H1 (cell line): ENCODE measurements around the gene POMP. TPM values are rescaled to one million over a fixed set of nuclear protein-coding genes. Genes with fewer than 3 reads are reported as not detected.

Source experiments
- CTCF ChIA-PET: fragments of 300-600 bp; sonication (Branson Sonifier 250); formaldehyde crosslinking; loops from one replicate; lab custom pipeline; 2021; ENCODE audit not compliant: partially characterized antibody; lab: Charles Lee
- POLR2A ChIA-PET: fragments of 300-600 bp; sonication (Branson Sonifier 250); formaldehyde crosslinking; loops from one replicate; lab custom pipeline; 2021; ENCODE audit warnings: inconsistent platforms; ENCODE audit not compliant: partially characterized antibody; lab: Charles Lee
- DNase-seq, 2 experiments: peaks; one replicate each; pipeline versions ENCODE4 v3.0.0 to v3.0.0-alpha.2; 2010 to 2022; ENCODE audit warnings: low spot score in 2 of 2, low read depth in 1 of 2, mixed read lengths in 1 of 2
- FAIRE-seq: peaks from 2 replicates; lab custom pipeline; 2011; peaks lifted over from hg19 to GRCh38; lab: Jason Lieb, UNC
- H2AFZ ChIP-seq: 2 replicates; pipeline ENCODE4 v1.8.1; 2012; ENCODE audit warnings: low read length, inconsistent platforms
- H2AK5ac ChIP-seq: 2 replicates; pipeline ENCODE4 v1.6.1; 2013; ENCODE audit warnings: low read depth, low read length
- H2BK120ac ChIP-seq: replicated peaks from 2 replicates; pipeline ENCODE3; 2013; ENCODE audit warnings: low read depth, low read length, inconsistent platforms
- H2BK12ac ChIP-seq: 2 replicates; pipeline ENCODE4 v1.6.1; 2013; ENCODE audit warnings: low read depth, low read length
- H2BK15ac ChIP-seq: 2 replicates; pipeline ENCODE4 v1.6.1; 2013; ENCODE audit warnings: low read length
- H2BK20ac ChIP-seq: 2 replicates; pipeline ENCODE4 v1.6.1; 2013; ENCODE audit warnings: low read length
- H2BK5ac ChIP-seq: 2 replicates; pipeline ENCODE4 v1.6.1; 2013; ENCODE audit warnings: low read depth, low read length
- H3K14ac ChIP-seq: 2 replicates; pipeline ENCODE4 v1.6.1; 2013; ENCODE audit warnings: inconsistent platforms; ENCODE audit not compliant: insufficient read length
- H3K18ac ChIP-seq: 2 replicates; pipeline ENCODE4 v1.6.1; 2013; ENCODE audit warnings: low read length; ENCODE audit errors: extremely low read depth
- H3K23ac ChIP-seq: 2 replicates; pipeline ENCODE4 v1.6.1; 2013; ENCODE audit warnings: inconsistent platforms; ENCODE audit not compliant: insufficient read length
- H3K23me2 ChIP-seq: 2 replicates; pipeline ENCODE4 v1.6.1; 2013; ENCODE audit warnings: low read depth, low read length
- H3K27ac ChIP-seq: 2 replicates; pipeline ENCODE4 v1.6.1; 2011; ENCODE audit warnings: low read depth, low read length, inconsistent platforms
- H3K27me3 ChIP-seq, 4 experiments: replicated peaks in 1 of 4; 1 replicate in 1 of 4; 2 replicates in 3 of 4; pipeline versions ENCODE4 v1.6.1 to v1.8.1; 2011 to 2013; ENCODE audit warnings: low read length in 3 of 4, mild to moderate bottlenecking in 3 of 4, inconsistent platforms in 2 of 4, mixed read lengths in 2 of 4, moderate library complexity in 1 of 4; ENCODE audit not compliant: control insufficient read depth in 3 of 4, insufficient read depth in 3 of 4; ENCODE audit errors: extremely low read depth in 1 of 4
- H3K36me3 ChIP-seq, 4 experiments: 2 replicates each; pipeline versions ENCODE4 v1.6.1 to v1.8.1; 2011 to 2013; ENCODE audit warnings: mild to moderate bottlenecking in 4 of 4, low read length in 3 of 4, moderate library complexity in 2 of 4, control low read depth in 1 of 4, inconsistent platforms in 1 of 4; ENCODE audit not compliant: insufficient read depth in 4 of 4, control insufficient read depth in 2 of 4
- H3K4ac ChIP-seq: replicated peaks from 2 replicates; pipeline ENCODE3; 2013; ENCODE audit warnings: low read length, low read depth, mixed read lengths, inconsistent platforms; ENCODE audit not compliant: insufficient read length
- H3K4me1 ChIP-seq, 4 experiments: replicated peaks in 1 of 4; 1 replicate in 1 of 4; 2 replicates in 3 of 4; pipeline versions ENCODE4 v1.6.1 to v1.8.1; 2011 to 2013; ENCODE audit warnings: low read length in 3 of 4, inconsistent platforms in 2 of 4, mixed read lengths in 1 of 4; ENCODE audit not compliant: insufficient read depth in 4 of 4, control insufficient read depth in 3 of 4
- H3K4me2 ChIP-seq, 2 experiments: 2 replicates each; pipeline versions ENCODE4 v1.6.1 to v1.8.1; 2011 to 2013; ENCODE audit warnings: low read depth in 2 of 2, low read length in 2 of 2, control low read depth in 1 of 2, inconsistent platforms in 1 of 2, mild to moderate bottlenecking in 1 of 2; ENCODE audit not compliant: insufficient read depth in 1 of 2
- H3K4me3 ChIP-seq, 4 experiments: fragments of 200-600, 300-600 bp in 1 of 4; sonication (generic), shearing (Covaris generic), sonication (Bioruptor Twin) in 1 of 4; 2 replicates each; pipeline versions ENCODE4 v1.5.1 to v1.8.1; 2011 to 2016; ENCODE audit warnings: low read length in 4 of 4, low read depth in 3 of 4, control low read depth in 2 of 4, inconsistent platforms in 2 of 4, mild to moderate bottlenecking in 2 of 4, mixed read lengths in 1 of 4, moderate library complexity in 1 of 4; ENCODE audit not compliant: insufficient read depth in 2 of 4; ENCODE audit errors: extremely low read depth in 1 of 4
- H3K56ac ChIP-seq: replicated peaks from 2 replicates; pipeline ENCODE3; 2013; ENCODE audit warnings: low read depth, mild to moderate bottlenecking, mixed read lengths, low read length, inconsistent platforms; ENCODE audit not compliant: insufficient read length
- H3K79me1 ChIP-seq: 2 replicates; pipeline ENCODE4 v1.6.1; 2013; ENCODE audit warnings: low read depth, low read length, control low read depth
- H3K79me2 ChIP-seq, 2 experiments: 2 replicates each; pipeline versions ENCODE4 v1.6.1 to v1.8.1; 2012 to 2013; ENCODE audit warnings: low read length in 2 of 2, mild to moderate bottlenecking in 2 of 2, inconsistent platforms in 1 of 2; ENCODE audit not compliant: insufficient read depth in 2 of 2, control insufficient read depth in 1 of 2
- H3K9ac ChIP-seq, 4 experiments: replicated peaks in 1 of 4; 1 replicate in 1 of 4; 2 replicates in 3 of 4; pipeline versions ENCODE4 v1.6.1 to v1.8.1; 2011 to 2013; ENCODE audit warnings: low read depth in 3 of 4, low read length in 3 of 4, control low read depth in 2 of 4, mild to moderate bottlenecking in 2 of 4, moderate library complexity in 2 of 4, inconsistent platforms in 1 of 4; ENCODE audit errors: extremely low read depth in 1 of 4
- H3K9me3 ChIP-seq, 2 experiments: 2 replicates each; pipeline versions ENCODE4 v1.6.1 to v1.8.1; 2012 to 2013; ENCODE audit warnings: mild to moderate bottlenecking in 2 of 2, moderate library complexity in 2 of 2, control low read depth in 1 of 2, inconsistent platforms in 1 of 2, low read depth in 1 of 2, low read length in 1 of 2, mixed read lengths in 1 of 2; ENCODE audit not compliant: insufficient read depth in 2 of 2
- H4K20me1 ChIP-seq, 2 experiments: replicated peaks in 1 of 2; 2 replicates each; pipeline versions ENCODE3 to v1.8.1; 2011 to 2013; ENCODE audit warnings: inconsistent platforms in 2 of 2, low read length in 2 of 2, mild to moderate bottlenecking in 1 of 2; ENCODE audit not compliant: insufficient read depth in 2 of 2, control insufficient read depth in 1 of 2
- H4K5ac ChIP-seq: 2 replicates; pipeline ENCODE4 v1.6.1; 2013; ENCODE audit warnings: low read length, low read depth, mixed read lengths, inconsistent platforms; ENCODE audit not compliant: insufficient read length
- H4K8ac ChIP-seq: 2 replicates; pipeline ENCODE4 v1.8.0; 2013; ENCODE audit warnings: mild to moderate bottlenecking, moderate library complexity, low read length, inconsistent platforms; ENCODE audit not compliant: insufficient read depth; ENCODE audit errors: extremely low read depth
- H4K91ac ChIP-seq: replicated peaks from 2 replicates; pipeline ENCODE3; 2013; ENCODE audit warnings: low read length, mixed read lengths, inconsistent platforms; ENCODE audit not compliant: insufficient read length
- BCL11A ChIP-seq, 2 experiments: IDR thresholded peaks; one replicate each; pipeline ENCODE4 v1.6.1; 2011; ENCODE audit warnings: low read depth in 2 of 2, low read length in 2 of 2, mild to moderate bottlenecking in 2 of 2
- EZH2 ChIP-seq: fragments of 200-600 bp; sonication (generic); IDR thresholded peaks from 2 replicates; pipeline ENCODE4 v1.7.1; 2012; ENCODE audit warnings: low read depth, mild to moderate bottlenecking, moderate library complexity, low read length, inconsistent platforms; ENCODE audit not compliant: severe bottlenecking
- NANOG ChIP-seq: IDR thresholded peaks from 2 replicates; pipeline ENCODE4 v1.6.1; 2011; ENCODE audit warnings: low read length, low read depth, mild to moderate bottlenecking, inconsistent platforms; ENCODE audit not compliant: insufficient read depth, poor library complexity, severe bottlenecking
- RFX5 ChIP-seq: IDR thresholded peaks from 2 replicates; pipeline ENCODE4 v1.6.1; 2011; ENCODE audit warnings: low read depth, low read length, improper control_type of control experiment, borderline replicate concordance
- SIRT6 ChIP-seq: IDR thresholded peaks from one replicate; pipeline ENCODE4 v1.7.1; 2012; ENCODE audit warnings: low read length, inconsistent platforms
- SP1 ChIP-seq: IDR thresholded peaks from 2 replicates; pipeline ENCODE4 v1.6.1; 2011; ENCODE audit warnings: low read depth, low read length
- SP2 ChIP-seq: IDR thresholded peaks from 2 replicates; pipeline ENCODE4 v1.6.1; 2012; ENCODE audit warnings: mild to moderate bottlenecking, low read length, inconsistent platforms
- SRF ChIP-seq: IDR thresholded peaks from 2 replicates; pipeline ENCODE4 v1.6.1; 2011; ENCODE audit warnings: mild to moderate bottlenecking, low read depth, low read length, moderate library complexity
- TAF7 ChIP-seq: optimal IDR thresholded peaks from 2 replicates; pipeline ENCODE3; 2011; ENCODE audit warnings: low read depth, mild to moderate bottlenecking, inconsistent platforms, low read length, moderate library complexity, borderline replicate concordance
- WGBS, 2 experiments: shearing (Covaris generic) in 1 of 2; methylation state at CpG; one replicate each; pipeline versions ENCODE4 v1.1.6 to v1.1.7; 2013 to 2015; ENCODE audit warnings: low lambda C conversion rate in 2 of 2, mixed read lengths in 2 of 2, inconsistent platforms in 1 of 2, low coverage in 1 of 2, missing lambda C conversion rate in 1 of 2; ENCODE audit not compliant: insufficient replicate concordance in 2 of 2, insufficient coverage in 1 of 2, insufficient read length in 1 of 2; ENCODE audit errors: extremely low coverage in 1 of 2, missing lambda C conversion rate in 1 of 2; 5-methylcytosine and 5-hydroxymethylcytosine counted together
- polyA plus RNA-seq, 7 experiments: library from polyadenylated mRNA; depleted of rRNA in 3 of 7; stranded (reverse) in 5 of 7; unstranded in 2 of 7; fragments of >200 nt in 5 of 7; fragments of 200-250 nt in 2 of 7; gene quantifications; 1 replicate in 5 of 7; 2 replicates in 1 of 7; 4 replicates in 1 of 7; pipeline versions ENCODE4 v1.2.1 to v1.2.3, GENCODE V29; 2011 to 2013; ENCODE audit warnings: missing spikeins in 2 of 7, mixed read lengths in 2 of 7
- total RNA-seq: library from RNA; stranded (reverse); fragmentation: NEBNext Ultra II Directional; extraction: Animal tissue kit (Norgen Biotek cat#: 25700); gene quantifications from 2 replicates; pipeline ENCODE4 v1.2.1, GENCODE V29; 2021

Gene POMP
- total and polyA plus RNA-seq, 2 of the 8 experiments (the other 6 are each of a cell fraction or from before 2014, with no cell fraction given), result 38.4 to 115 TPM

DNA sequence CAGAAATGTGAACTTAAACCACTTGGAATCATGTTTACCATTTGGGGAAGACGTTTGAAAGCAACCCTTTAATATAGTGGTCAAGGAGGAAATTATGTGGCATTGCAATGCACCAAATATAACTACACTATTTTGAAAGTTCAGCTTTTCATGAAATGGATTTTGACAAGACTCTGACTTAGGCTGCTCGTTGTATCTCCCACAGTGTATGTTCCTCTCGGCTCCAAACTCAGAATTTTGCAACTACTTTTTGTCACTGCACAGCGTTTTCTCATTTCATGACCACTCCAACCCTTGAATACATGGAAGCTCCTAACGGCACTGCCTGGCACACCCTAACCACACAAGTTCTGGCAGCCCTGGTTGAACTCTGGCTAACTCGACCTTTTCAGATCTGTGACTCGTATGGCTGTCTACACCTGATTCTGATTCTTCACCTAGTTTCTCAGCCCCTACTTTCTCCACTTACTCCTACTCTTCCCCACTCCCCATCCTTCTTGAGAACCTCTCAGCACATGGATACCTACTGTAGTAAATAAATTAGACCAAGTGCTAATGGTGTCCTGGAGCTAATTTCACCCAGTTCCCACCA, 7.0 kb upstream of the POMP start:
- Histone ChIP-seq H2AK5ac (no peak overlapping the region), H3K23me2 (no peaks in the 10 kb centered on the region), H2BK12ac (no peak overlapping the region), H4K91ac (no peak overlapping the region), H2BK120ac (no peak overlapping the region), H3K27ac (no peak overlapping the region), H3K27me3 (no peaks in the 10 kb centered on the region), H3K36me3 (no peaks in the 10 kb centered on the region; a peak in 1 of 8 replicates), H3K4me3 (no peak overlapping the region), H3K18ac (no peak overlapping the region), H3K79me2 (peaks cover 5 to 14% of the 10 kb centered on the region in 2 experiments; a peak in 3 of 4 replicates), H3K4ac (no peak overlapping the region), H2AFZ (no peak overlapping the region), H3K23ac (no peak overlapping the region), H3K9ac (no peak overlapping the region), H4K20me1 (no peaks in the 10 kb centered on the region), H4K5ac (no peak overlapping the region), H4K8ac (no peak overlapping the region), H3K9me3 (no peaks in the 10 kb centered on the region), H3K79me1 (no peaks in the 10 kb centered on the region; the same call in 1 of the 2 replicates), H2BK20ac (no peak overlapping the region), H3K56ac (no peak overlapping the region), H2BK15ac (no peak overlapping the region), H3K14ac (no peak overlapping the region), H3K4me2 (no peak overlapping the region), H2BK5ac (no peak overlapping the region), H3K4me1 (no peaks in the 10 kb centered on the region; a peak in 2 of 7 replicates)
- no peak for DNase-seq
- WGBS, 2 experiments, result 85% methylated on average over 7 of the region's 7 CpGs; no CpG with 5 or more reads in 1 of the 2 experiments
- no peak for FAIRE-seq
- ChIA-PET POLR2A (no interaction called here), CTCF (no interaction called here)
- TF ChIP-seq TAF7 (no peak), SIRT6 (no peak), BCL11A (IDR thresholded peaks at IDR 0.05; ENCODE audit: low read depth in 2 of 2, low read length in 2 of 2) (no peak), EZH2 (no peak), SP2 (no peak), NANOG (no peak), RFX5 (no peak), SP1 (no peak), SRF (no peak)
